Epithelial cell of prostate (primary cell): ENCODE data around the gene ATP5ME.
"Not testable (repeated sequence)": the region's sequence is repeated elsewhere in the genome, so short reads cannot be mapped to it uniquely, and the experiment has no call there.

Experiments used
- DNase-seq: peaks from one replicate; pipeline ENCODE4 v3.0.0-alpha.2; 2011; ENCODE audit warnings: low read depth, low spot score
- H3K27ac ChIP-seq: fragments of 450-650 bp; 2 replicates; pipeline ENCODE4 v1.5.1; 2017; ENCODE audit warnings: mild to moderate bottlenecking

ATP5ME gene

DNA sequence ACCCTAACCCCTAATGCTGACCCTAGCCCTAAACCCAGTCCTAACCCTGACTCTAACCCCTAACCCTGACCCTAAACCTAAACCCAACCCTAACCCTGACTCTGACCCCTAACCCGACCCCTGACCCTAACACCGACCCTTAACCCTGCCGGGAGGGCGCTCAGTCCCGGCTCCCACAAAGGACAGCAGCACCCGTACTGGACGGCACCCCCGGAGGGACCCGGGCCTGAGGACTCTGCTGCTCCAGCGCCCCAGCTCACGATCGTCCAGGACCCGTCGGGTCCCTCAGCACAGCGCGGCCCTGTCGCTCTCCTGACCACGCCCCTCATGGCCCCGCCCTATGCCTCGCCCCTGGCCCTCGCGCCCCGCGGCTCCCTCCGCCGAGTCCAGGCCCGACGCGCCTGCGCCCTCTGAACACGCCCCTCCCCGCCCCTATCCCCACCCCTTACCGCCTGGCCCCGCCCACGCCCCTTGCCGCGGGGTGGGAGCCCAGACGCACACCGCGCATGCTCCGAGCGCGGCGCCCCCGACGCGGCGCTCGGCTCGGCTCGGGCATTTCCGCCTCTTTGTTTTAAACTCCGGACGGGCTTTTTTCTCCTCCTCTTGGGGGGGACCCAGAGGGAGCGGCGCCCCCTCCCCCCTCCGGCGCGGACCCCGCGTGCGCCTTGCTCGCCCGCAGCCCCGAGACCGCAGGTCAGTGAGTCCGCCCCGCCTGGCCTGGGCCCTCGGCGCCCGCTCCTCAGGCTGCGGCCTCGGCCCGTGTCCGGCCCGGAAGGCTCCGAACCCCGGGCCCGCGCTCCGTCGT lies 31.4 kb upstream of the ATP5ME start, which contains the start of gene PCGF3:
TSS of gene PCGF3 (plus strand) at position 555 of the 805 bp plus-strand sequence. CDS start 27,849 bp downstream, outside the sequence.
- DNase-seq = peak; percentile 68

DNA sequence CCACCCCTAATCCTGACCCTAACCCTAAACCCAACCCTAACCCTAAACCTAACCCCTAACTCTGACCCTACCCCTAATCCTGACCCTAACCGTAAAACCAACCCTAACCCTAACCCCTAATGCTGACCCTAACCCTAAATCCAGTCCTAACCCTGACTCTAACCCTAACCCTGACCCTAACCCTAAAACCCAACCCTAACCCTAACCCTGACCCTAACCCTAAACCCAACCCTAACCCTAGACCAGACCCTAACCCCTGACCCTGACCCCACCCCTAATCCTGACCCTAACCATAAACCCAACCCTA lies 30.8 kb upstream of the ATP5ME start:
- no peak for DNase-seq
- no peak overlapping the region for H3K27ac ChIP-seq

More for the DNA sequence above, 31.4 kb upstream of the ATP5ME start, which contains the start of gene PCGF3:
- peak within 1 kb of the TSS; percentile 33 for H3K27ac ChIP-seq

DNA sequence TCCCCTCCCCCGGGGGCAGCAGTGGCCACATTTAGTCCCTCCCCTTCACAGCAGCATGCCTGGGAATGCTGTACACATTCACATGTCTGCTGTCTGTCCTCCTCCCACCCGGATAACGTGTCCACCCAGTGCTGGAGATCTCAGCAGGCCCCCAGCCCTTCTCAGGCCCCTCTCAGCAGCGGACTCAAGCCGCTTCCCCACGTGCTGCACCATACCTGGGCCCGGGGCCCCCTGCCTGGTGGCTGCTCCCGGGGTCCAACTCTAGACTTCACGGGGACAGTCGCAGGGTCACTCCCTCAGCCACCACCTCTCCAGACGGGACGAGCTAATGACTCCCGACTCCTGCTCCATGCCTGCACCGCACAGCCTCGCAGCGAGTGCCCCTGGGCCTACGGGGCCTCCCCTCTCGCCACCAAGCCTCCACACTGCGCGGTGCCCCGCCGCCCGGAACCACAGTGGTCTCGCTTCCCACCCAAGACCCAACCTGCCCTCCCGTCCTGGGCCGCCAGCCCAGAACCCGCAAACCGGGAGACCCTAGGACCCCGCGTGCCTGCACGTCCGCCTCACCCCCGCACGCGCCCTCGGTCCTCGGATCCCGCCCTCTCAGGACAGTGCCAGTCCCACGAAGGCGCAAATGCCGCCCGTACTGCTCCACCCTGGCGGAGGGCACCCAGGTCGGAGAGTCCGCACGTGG lies 30.3 kb upstream of the ATP5ME start:
- H3K27ac ChIP-seq = no peak overlapping the region

DNA sequence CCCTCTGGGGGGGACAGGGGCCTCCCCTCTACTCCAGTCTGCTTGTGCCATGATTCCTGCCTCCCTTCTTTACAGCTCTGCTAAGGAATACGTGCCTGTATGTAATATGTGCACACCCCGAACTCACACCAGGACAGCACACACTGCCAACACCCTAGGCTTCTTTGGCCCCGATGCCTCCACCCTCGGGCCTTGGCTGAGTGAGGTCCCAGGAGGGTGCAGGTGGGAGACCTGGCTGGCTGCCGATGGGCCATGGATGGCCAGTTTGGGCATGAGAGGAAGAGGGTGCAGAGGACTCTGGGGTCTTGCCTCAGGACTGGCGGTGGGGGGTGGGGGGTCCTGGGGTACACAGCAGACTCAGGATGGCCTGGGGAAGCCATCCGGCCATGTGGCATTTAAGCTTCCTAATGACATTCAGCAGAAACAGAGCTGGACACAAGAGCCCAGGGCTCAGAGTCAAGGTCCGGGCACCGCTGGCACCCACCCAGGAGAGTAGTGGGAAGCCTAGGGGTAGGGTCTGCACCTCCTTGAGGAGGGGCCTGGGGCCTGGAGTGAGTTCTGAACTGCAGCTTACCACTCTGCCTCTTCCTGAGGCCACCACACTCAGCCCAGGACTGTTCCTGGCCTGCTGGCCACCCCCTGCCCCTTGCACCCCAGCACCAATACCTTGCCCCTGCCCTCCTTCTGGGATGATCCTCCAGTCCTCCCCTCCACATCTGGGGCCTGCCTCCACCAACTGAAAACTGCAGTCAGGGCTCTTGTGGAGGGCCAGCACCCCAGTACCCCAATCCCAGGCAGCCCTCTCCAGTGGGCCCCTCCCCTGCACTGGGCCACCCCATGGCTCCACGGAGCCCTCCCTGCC lies 29.5 kb upstream of the ATP5ME start:
- DNase-seq = no peak
- no peak overlapping the region for H3K27ac ChIP-seq

More for the DNA sequence above, 30.3 kb upstream of the ATP5ME start:
- DNase-seq = no peak

- DNase-seq = no peak
Observed at GRCh38 chr4:702618-703048, 28.6 kb upstream of the ATP5ME start.

DNA sequence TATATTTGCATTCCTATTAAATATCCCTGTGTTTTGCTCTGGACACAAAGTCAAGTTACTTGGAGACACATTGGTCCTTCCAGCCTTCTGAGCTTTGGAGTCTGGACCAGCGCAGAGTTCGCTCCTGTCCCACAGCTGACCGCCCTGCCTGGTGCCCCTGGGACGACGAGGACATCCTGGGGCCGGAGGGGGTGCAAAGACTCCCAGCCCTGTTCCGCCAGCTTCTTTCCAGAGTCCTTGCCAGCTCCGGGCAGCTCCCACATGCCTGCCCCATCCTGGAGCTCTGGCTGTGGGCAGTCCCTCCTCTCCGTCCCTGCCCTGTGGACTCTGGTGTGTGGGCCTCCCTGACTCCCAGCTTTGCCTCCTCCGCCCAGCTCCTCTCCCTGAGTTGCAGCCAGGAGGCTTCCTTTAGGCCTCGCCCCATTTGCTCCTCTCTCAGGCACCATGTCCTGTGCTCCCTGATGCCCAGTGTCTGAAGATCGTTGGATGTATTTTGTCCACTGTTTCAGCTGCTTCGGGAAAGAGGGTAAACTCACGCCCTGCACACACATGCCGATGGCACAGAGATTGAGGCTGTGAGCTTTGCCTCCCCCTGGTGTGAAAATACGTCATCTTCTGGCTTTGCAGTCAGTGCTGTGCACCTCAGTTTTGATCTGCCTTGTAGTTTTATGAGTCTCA lies 26.6 kb upstream of the ATP5ME start:
- no peak for DNase-seq

More at GRCh38 chr4:702618-703048, 28.6 kb upstream of the ATP5ME start:
- H3K27ac ChIP-seq = no peak overlapping the region

GRCh38 chr4:699816-700580 lies 25.9 kb upstream of the ATP5ME start:
- H3K27ac ChIP-seq = peak overlapping the region; percentile 58
- DNase-seq = no peak

More for the DNA sequence above, 26.6 kb upstream of the ATP5ME start:
- H3K27ac ChIP-seq = no peak overlapping the region

DNA sequence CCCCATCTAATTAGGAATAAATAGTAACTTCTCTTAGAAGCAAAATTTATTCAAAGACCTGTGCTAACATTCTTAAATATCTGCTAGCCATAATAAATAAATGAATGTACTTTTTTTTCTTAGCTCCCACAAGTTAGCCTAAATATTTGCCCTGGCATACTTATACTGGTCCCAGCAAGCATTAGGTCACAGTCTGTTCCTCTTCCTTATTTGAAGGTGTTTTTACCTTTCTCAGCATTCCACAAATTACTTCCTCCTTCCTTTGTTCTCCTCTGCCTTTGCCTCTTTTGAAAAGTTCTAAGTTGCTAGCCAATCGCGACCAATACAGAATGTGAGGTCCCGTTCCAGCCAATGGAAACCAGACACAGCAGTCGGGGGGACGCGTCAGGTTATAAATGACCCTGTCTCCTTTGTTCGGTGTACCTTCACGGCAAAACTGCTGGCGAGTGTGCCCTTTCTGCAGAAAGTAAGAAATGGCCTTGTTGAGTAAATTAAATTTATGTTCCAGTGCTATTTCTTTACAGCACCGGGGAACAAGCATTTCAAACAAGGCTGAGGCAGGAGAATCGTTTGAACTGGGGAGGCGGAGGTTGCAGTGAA lies 20.4 kb upstream of the ATP5ME start:
- H3K27ac ChIP-seq, DNase-seq: not testable (repeated sequence)

DNA sequence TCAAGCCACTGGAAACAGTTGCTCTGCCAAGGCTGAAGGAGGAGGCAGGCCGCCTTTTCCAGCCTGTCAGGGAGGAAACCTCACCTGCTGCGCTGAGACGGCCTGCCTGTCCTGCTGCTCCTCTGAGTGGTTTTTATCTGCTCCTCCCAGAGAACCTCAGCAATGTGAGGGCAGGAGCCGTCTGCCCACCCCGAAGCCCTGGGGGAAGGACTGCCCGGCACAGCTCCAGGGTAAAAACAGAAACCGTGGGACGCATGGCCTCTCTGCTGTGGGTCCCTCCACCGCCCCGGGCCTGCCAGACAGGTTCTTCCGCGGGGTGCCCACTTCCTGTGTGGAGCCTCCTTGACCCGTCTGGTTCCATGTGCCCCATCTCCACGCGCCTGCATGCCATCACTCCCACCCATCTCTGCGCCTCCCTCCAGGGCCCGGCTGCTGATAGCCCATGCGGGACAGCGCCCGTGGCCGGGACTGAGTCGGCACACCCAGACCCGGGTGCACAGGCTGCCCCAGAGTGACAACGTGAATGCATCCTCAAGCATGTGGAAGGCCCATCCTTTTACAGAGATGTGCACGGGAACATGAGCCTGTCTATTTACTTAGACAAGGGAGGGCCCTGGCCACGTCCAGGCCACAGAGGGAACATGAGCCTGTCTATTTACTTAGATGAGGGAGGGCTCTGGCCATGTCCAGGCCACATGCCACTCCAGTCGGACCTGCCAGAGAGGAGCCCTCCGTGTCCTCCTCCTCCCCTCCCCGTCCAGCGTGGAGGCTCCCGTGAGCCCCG lies 18.9 kb upstream of the ATP5ME start:
- H3K27ac ChIP-seq = no peak overlapping the region
- DNase-seq = no peak

GRCh38 chr4:689723-690122 lies 15.6 kb upstream of the ATP5ME start:
- no peak overlapping the region for H3K27ac ChIP-seq
- no peak for DNase-seq

- no peak for DNase-seq
- H3K27ac ChIP-seq = no peak within 1 kb of the TSS
Observed at GRCh38 chr4:688854-689681, 15.0 kb upstream of the ATP5ME start, which contains the start of gene SLC49A3. Gene SLC49A3 (minus strand): TSS chr4:689151. CDS start chr4:689127, 24 bp downstream.

GRCh38 chr4:687971-688853 lies 14.1 kb upstream of the ATP5ME start:
- no peak for DNase-seq
- peak overlapping the region; percentile 17 for H3K27ac ChIP-seq

GRCh38 chr4:687048-687970 lies 13.2 kb upstream of the ATP5ME start:
- no peak for DNase-seq
- H3K27ac ChIP-seq = peak overlapping the region; percentile 17

DNA sequence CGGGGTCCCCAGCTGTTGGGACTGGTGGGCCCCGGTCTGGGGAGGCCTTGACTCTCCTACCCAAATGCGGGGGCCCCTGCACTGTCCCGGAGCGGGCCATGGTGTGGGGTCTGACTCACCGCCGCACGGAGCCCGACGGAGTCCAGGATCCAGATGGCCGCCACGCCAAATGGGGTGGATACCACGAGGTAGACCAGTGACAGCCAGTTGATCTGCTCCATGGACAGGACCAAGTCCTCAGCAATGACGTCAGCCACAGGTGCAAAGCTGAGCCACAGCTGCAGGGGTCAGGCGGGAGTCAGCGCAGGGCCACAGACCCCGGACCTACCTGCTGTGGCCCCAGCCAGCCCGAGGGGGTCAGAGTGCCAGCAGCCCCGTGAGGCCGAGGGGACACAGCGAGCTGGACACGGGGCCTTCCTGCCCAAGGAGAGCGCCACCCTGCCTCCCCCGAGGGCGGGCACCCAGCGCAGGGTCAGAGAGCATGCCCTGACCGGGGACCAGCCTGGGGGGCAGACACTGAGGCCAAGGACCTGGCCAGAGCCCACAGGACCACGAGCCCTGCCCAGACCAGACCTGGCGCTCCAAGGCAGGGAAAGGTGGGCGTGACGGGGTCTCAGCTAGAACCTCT lies 12.5 kb upstream of the ATP5ME start:
- H3K27ac ChIP-seq = no peak overlapping the region
- DNase-seq = no peak
